GM12878 (cell line): ENCODE data around the gene BSN. TPM values are rescaled to one million over a fixed set of nuclear protein-coding genes. Genes with fewer than 3 reads are reported as not detected.

ENCODE experiments used
- ATAC-seq: fragments of 200-7000 bp; cut with Tn5 transposase; 3 replicates; pipeline ENCODE4 v1.9.1; 2020; ENCODE audit warnings: mild to moderate bottlenecking, moderate library complexity
- BruUV-seq: library from RNA; stranded (reverse); fragments of 400-500 nt; replicated peaks from 2 replicates; lab custom pipeline; 2021; lab: Mats Ljungman, UMichigan
- CTCF ChIA-PET: fragments of 300-600 bp; sonication (Branson Sonifier 250); formaldehyde crosslinking; extraction: SDS; loops from one replicate; lab custom pipeline; 2021; ENCODE audit warnings: inconsistent platforms; lab: Yijun Ruan, JAX
- POLR2A ChIA-PET: fragments of 350-600 bp; formaldehyde crosslinking; extraction: SDS; loops from one replicate; lab custom pipeline; 2021; ENCODE audit warnings: inconsistent platforms; lab: Charles Lee
- RAD21 ChIA-PET: fragments of 300-600 bp; sonication (Branson Sonifier 250); formaldehyde crosslinking; loops from one replicate; lab custom pipeline; 2023; ENCODE audit warnings: antibody characterized with exemption; ENCODE audit not compliant: unreplicated experiment; lab: Charles Lee
- SMC1A ChIA-PET: fragments of 300-600 bp; sonication (Branson Sonifier 250); formaldehyde crosslinking; loops from one replicate; lab custom pipeline; 2023; ENCODE audit not compliant: unreplicated experiment, uncharacterized antibody; lab: Charles Lee
- DNase-seq: peaks from one replicate; pipeline ENCODE4 v3.0.0-alpha.2; 2011; ENCODE audit warnings: low read depth, low spot score
- FAIRE-seq: peaks from 3 replicates; lab custom pipeline; 2011; peaks lifted over from hg19 to GRCh38; lab: Jason Lieb, UNC
- H2AFZ ChIP-seq: 2 replicates; pipeline ENCODE4 v1.6.0; 2011; ENCODE audit warnings: low read depth, low read length, control low read depth; ENCODE audit not compliant: control insufficient read depth
- H3K27ac ChIP-seq: 2 replicates; pipeline ENCODE4 v1.5.1; 2011; ENCODE audit warnings: control low read depth; ENCODE audit not compliant: control insufficient read depth, insufficient read depth
- H3K27me3 ChIP-seq, 2 experiments: replicated peaks in 1 of 2; 2 replicates each; pipeline versions ENCODE4 v1.6.0 to v1.6.1; 2011; ENCODE audit warnings: low read length in 1 of 2; ENCODE audit not compliant: control insufficient read depth in 2 of 2, insufficient read depth in 2 of 2
- H3K36me3 ChIP-seq, 2 experiments: 2 replicates each; pipeline ENCODE4 v1.5.1; 2011; ENCODE audit warnings: low read length in 1 of 2; ENCODE audit not compliant: control insufficient read depth in 2 of 2, insufficient read depth in 2 of 2
- H3K4me1 ChIP-seq: 2 replicates; pipeline ENCODE4 v1.6.1; 2011; ENCODE audit warnings: mild to moderate bottlenecking, low read length, moderate library complexity, mixed read lengths; ENCODE audit not compliant: control insufficient read depth, insufficient read depth
- H3K4me2 ChIP-seq: 2 replicates; pipeline ENCODE4 v1.6.0; 2011; ENCODE audit warnings: control low read depth; ENCODE audit not compliant: control insufficient read depth, insufficient read depth
- H3K4me3 ChIP-seq: fragments of 200-600 bp; sonication (generic); 2 replicates; pipeline ENCODE4 v1.5.1; 2016
- H3K79me2 ChIP-seq: 2 replicates; pipeline ENCODE4 v1.6.0; 2011; ENCODE audit warnings: low read length; ENCODE audit not compliant: control insufficient read depth, insufficient read depth
- H3K9ac ChIP-seq: 2 replicates; pipeline ENCODE4 v1.8.0; 2011; ENCODE audit warnings: low read length, control low read depth, mixed read lengths; ENCODE audit not compliant: control insufficient read depth, insufficient read depth
- H3K9me3 ChIP-seq: replicated peaks from 3 replicates; pipeline ENCODE4 v1.5.1; 2011; ENCODE audit warnings: mild to moderate bottlenecking, low read length; ENCODE audit not compliant: control insufficient read depth, insufficient read depth
- H4K20me1 ChIP-seq: 2 replicates; pipeline ENCODE4 v1.6.0; 2011; ENCODE audit not compliant: control insufficient read depth, insufficient read depth
- E2F8 ChIP-seq: fragments of 450-650 bp; IDR thresholded peaks from 2 replicates; pipeline ENCODE4 v1.6.1; 2018; ENCODE audit warnings: mild to moderate bottlenecking, low read depth, moderate library complexity; ENCODE audit not compliant: partially characterized antibody
- FOS ChIP-seq: IDR thresholded peaks from 3 replicates; pipeline ENCODE4 v1.6.1; 2011; ENCODE audit warnings: borderline replicate concordance; ENCODE audit not compliant: insufficient read length; ENCODE audit errors: extremely low read depth
- MTA3 ChIP-seq: IDR thresholded peaks from 2 replicates; pipeline ENCODE4 v1.6.1; 2012; ENCODE audit warnings: low read length, inconsistent platforms, borderline replicate concordance
- NKRF ChIP-seq: fragments of 450-650 bp; conservative IDR thresholded peaks from 2 replicates; pipeline ENCODE4 v1.6.1; 2017; ENCODE audit warnings: mild to moderate bottlenecking, moderate library complexity
- RELB ChIP-seq: fragments of 450-650 bp; IDR thresholded peaks from 2 replicates; pipeline ENCODE4 v1.6.1; 2017; ENCODE audit warnings: low read depth, mild to moderate bottlenecking, moderate library complexity
- SREBF2 ChIP-seq: IDR thresholded peaks from 2 replicates; pipeline ENCODE4 v1.6.1; 2012; ENCODE audit warnings: mild to moderate bottlenecking, low read length
- ZBTB33 ChIP-seq: fragments of 450-650 bp; IDR thresholded peaks from 2 replicates; pipeline ENCODE4 v1.6.1; 2017; ENCODE audit warnings: mild to moderate bottlenecking
- ZNF384 ChIP-seq: IDR thresholded peaks from 2 replicates; pipeline ENCODE4 v1.6.1; 2012; ENCODE audit warnings: low read depth, mild to moderate bottlenecking, low read length, improper control_type of control experiment, borderline replicate concordance
- WGBS: methylation state at CpG from one replicate; pipeline ENCODE4 v1.1.6; 2016; ENCODE audit warnings: low lambda C conversion rate; ENCODE audit not compliant: insufficient replicate concordance, insufficient coverage; ENCODE audit errors: missing lambda C conversion rate; 5-methylcytosine and 5-hydroxymethylcytosine counted together
- in situ Hi-C: fragments of 300-500 bp; cut with MboI; formaldehyde crosslinking; loops from 9 replicates; pipeline ENCODE4 v1.14.3; 2018; ENCODE audit warnings: mixed read lengths
- intact Hi-C: fragments of 100-400 bp; cut with micrococcal nuclease; formaldehyde crosslinking; loops from one replicate; pipeline ENCODE4 v1.14.2; 2022; ENCODE audit not compliant: unreplicated experiment
- polyA plus RNA-seq, 11 experiments: library from polyadenylated mRNA; depleted of rRNA in 4 of 11; unstranded in 6 of 11; stranded (reverse) in 5 of 11; fragments of >200 nt; fragmentation: Nextera tagmentation in 4 of 11; fragmentation: Illumina TruSeq in 1 of 11; extraction: Ambion mirVana in 4 of 11; extraction: Trizol in 1 of 11; gene quantifications; 1 replicate in 1 of 11; 2 replicates in 10 of 11; pipeline versions ENCODE4 v1.2.1 to v1.2.3, GENCODE V29; 2011 to 2016; ENCODE audit warnings: inconsistent platforms in 2 of 11, missing spikeins in 2 of 11, low read depth in 1 of 11
- total RNA-seq, 4 experiments: library from RNA; depleted of rRNA in 3 of 4; stranded (reverse); fragments of >200 nt in 3 of 4; fragmentation: Illumina TruSeq in 1 of 4; extraction: Trizol in 1 of 4; gene quantifications; 2 replicates each; pipeline versions ENCODE4 v1.2.1 to v1.2.3, GENCODE V29; 2013 to 2021

Gene BSN
- total and polyA plus RNA-seq, 10 of the 15 experiments (the other 5 are each of a cell fraction or from before 2014, with no cell fraction given), result under 0.01 to 0.19 (median 0.05) TPM; not detected in 1

GRCh38 chr3:49623071-49623470 lies 68.8 kb downstream of the BSN start:
- intact Hi-C loops, result no loop called here
- in situ Hi-C loops, result no loop called here
- ChIA-PET SMC1A (no interaction called here), POLR2A (no interaction called here), RAD21 (no interaction called here), CTCF (no interaction called here)
- no TSS peak for BruUV-seq
- Histone ChIP-seq H4K20me1 (no peaks in the 10 kb centered on the region), H3K4me3 (no peak overlapping the region), H3K36me3 (no peaks in the 10 kb centered on the region), H3K4me2 (no peak overlapping the region), H3K4me1 (no peaks in the 10 kb centered on the region), H3K9me3 (no peaks in the 10 kb centered on the region), H3K9ac (no peak overlapping the region), H3K27me3 (no peaks in the 10 kb centered on the region; a peak in 1 of 4 replicates), H2AFZ (no peak overlapping the region), H3K27ac (no peak overlapping the region), H3K79me2 (no peaks in the 10 kb centered on the region)
- TF ChIP-seq ZNF384 (no peak), ZBTB33 (no peak), SREBF2 (no peak)
- FAIRE-seq (no peak), ATAC-seq (no peak), DNase-seq (no peak)
- WGBS, result 0% methylated on average over 1 of the region's 1 CpG

GRCh38 chr3:49625071-49625470 lies 70.8 kb downstream of the BSN start:
- TF ChIP-seq MTA3 (no peak), RELB (no peak), FOS (no peak), E2F8 (no peak), NKRF (no peak)
- TF ChIP-seq, all 136 proteins: peak for 0
- ChIA-PET SMC1A (no interaction called here), RAD21 (no interaction called here), CTCF (no interaction called here), POLR2A (no interaction called here)
- in situ Hi-C loops (no loop called here), intact Hi-C loops (no loop called here)
- no peaks in the 10 kb centered on the region for H3K79me2 ChIP-seq
- no TSS peak for BruUV-seq
- H3K4me3 ChIP-seq, result no peak overlapping the region
- H3K4me1 ChIP-seq, result no peaks in the 10 kb centered on the region
- H2AFZ ChIP-seq, result no peak overlapping the region
- no peaks in the 10 kb centered on the region for H3K36me3 ChIP-seq
- no peak overlapping the region for H3K9ac ChIP-seq
- DNase-seq (no peak), FAIRE-seq (no peak), ATAC-seq (no peak)
- H3K9me3 ChIP-seq, result no peaks in the 10 kb centered on the region
- 49% methylated on average over 13 of the region's 13 CpGs for WGBS
- H3K27me3 ChIP-seq, result no peaks in the 10 kb centered on the region; a peak in 1 of 4 replicates
- H4K20me1 ChIP-seq, result no peaks in the 10 kb centered on the region
- H3K4me2 ChIP-seq, result no peak overlapping the region
- H3K27ac ChIP-seq, result no peak overlapping the region
